Trophoblast cell (in vitro differentiated cells and primary cell): Measurements from ENCODE around the gene FOSB.

Source experiments
- DNase-seq, 2 donors: peaks; one replicate each; pipeline ENCODE4 v3.0.0-alpha.2; 2016
- H2AFZ ChIP-seq: 2 replicates; pipeline ENCODE4 v1.6.1; 2013; ENCODE audit warnings: low read length, moderate library complexity, mild to moderate bottlenecking; ENCODE audit not compliant: insufficient read depth, poor library complexity
- H2AK5ac ChIP-seq: 2 replicates; pipeline ENCODE4 v1.6.1; 2013; ENCODE audit warnings: mild to moderate bottlenecking, low read length
- H2BK120ac ChIP-seq: 2 replicates; pipeline ENCODE4 v1.6.1; 2013; ENCODE audit warnings: low read length, mild to moderate bottlenecking, moderate library complexity; ENCODE audit not compliant: insufficient read depth, poor library complexity
- H2BK12ac ChIP-seq: 2 replicates; pipeline ENCODE4 v1.6.1; 2013; ENCODE audit warnings: mild to moderate bottlenecking, low read length, moderate library complexity
- H2BK5ac ChIP-seq: 2 replicates; pipeline ENCODE4 v1.6.1; 2013; ENCODE audit warnings: low read length, low read depth, moderate library complexity, mild to moderate bottlenecking; ENCODE audit not compliant: poor library complexity
- H3K14ac ChIP-seq: 2 replicates; pipeline ENCODE4 v1.6.1; 2013; ENCODE audit warnings: mild to moderate bottlenecking, low read length
- H3K18ac ChIP-seq: 2 replicates; pipeline ENCODE4 v1.6.1; 2013; ENCODE audit warnings: mild to moderate bottlenecking, low read length
- H3K23ac ChIP-seq: 2 replicates; pipeline ENCODE4 v1.6.1; 2013; ENCODE audit warnings: low read length
- H3K27ac ChIP-seq: 2 replicates; pipeline ENCODE4 v1.5.1; 2013; ENCODE audit warnings: low read depth, mild to moderate bottlenecking, inconsistent platforms, low read length, moderate library complexity
- H3K27me3 ChIP-seq: 2 replicates; pipeline ENCODE4 v1.6.1; 2013; ENCODE audit warnings: inconsistent platforms, mild to moderate bottlenecking, low read length, moderate library complexity; ENCODE audit not compliant: insufficient read depth
- H3K36me3 ChIP-seq, 2 experiments: 1 replicate in 1 of 2; 2 replicates in 1 of 2; pipeline ENCODE4 v1.6.1; 2013; ENCODE audit warnings: low read length in 2 of 2, mild to moderate bottlenecking in 2 of 2, moderate library complexity in 1 of 2; ENCODE audit not compliant: insufficient read depth in 2 of 2, control insufficient read depth in 1 of 2
- H3K4ac ChIP-seq: 2 replicates; pipeline ENCODE4 v1.6.1; 2013; ENCODE audit warnings: low read depth, mild to moderate bottlenecking, low read length, moderate library complexity
- H3K4me1 ChIP-seq, 2 experiments: 1 replicate in 1 of 2; 2 replicates in 1 of 2; pipeline ENCODE4 v1.6.1; 2013; ENCODE audit warnings: low read length in 2 of 2, mild to moderate bottlenecking in 2 of 2, moderate library complexity in 1 of 2; ENCODE audit not compliant: insufficient read depth in 2 of 2, control insufficient read depth in 1 of 2
- H3K4me2 ChIP-seq: 2 replicates; pipeline ENCODE4 v1.6.1; 2013; ENCODE audit warnings: inconsistent platforms, mild to moderate bottlenecking, low read length, moderate library complexity
- H3K4me3 ChIP-seq: 2 replicates; pipeline ENCODE4 v1.5.1; 2013; ENCODE audit warnings: mild to moderate bottlenecking, low read depth, low read length, inconsistent platforms
- H3K79me1 ChIP-seq: one replicate; pipeline ENCODE4 v1.6.1; 2013; ENCODE audit warnings: low read length
- H3K79me2 ChIP-seq: 2 replicates; pipeline ENCODE4 v1.6.1; 2013; ENCODE audit warnings: low read length, mild to moderate bottlenecking; ENCODE audit not compliant: control insufficient read depth, insufficient read depth, poor library complexity
- H3K9ac ChIP-seq: 2 replicates; pipeline ENCODE4 v1.6.1; 2013; ENCODE audit warnings: mild to moderate bottlenecking, low read length
- H3K9me3 ChIP-seq: 2 replicates; pipeline ENCODE4 v1.6.1; 2013; ENCODE audit warnings: low read depth, mild to moderate bottlenecking, control low read depth, inconsistent platforms, low read length; ENCODE audit not compliant: insufficient read depth
- H4K12ac ChIP-seq: 2 replicates; pipeline ENCODE4 v1.6.1; 2013; ENCODE audit warnings: low read depth, mild to moderate bottlenecking, low read length, moderate library complexity
- H4K8ac ChIP-seq: 2 replicates; pipeline ENCODE4 v1.6.1; 2013; ENCODE audit warnings: low read depth, mild to moderate bottlenecking, low read length, moderate library complexity
- H4K91ac ChIP-seq: one replicate; pipeline ENCODE4 v1.6.1; 2013; ENCODE audit warnings: low read depth, mild to moderate bottlenecking, low read length, moderate library complexity
- WGBS: extraction: QIAGEN DNeasy Blood & Tissue Kit; methylation state at CpG from one replicate; pipeline ENCODE4 v1.1.7; 2013; ENCODE audit warnings: missing lambda C conversion rate; ENCODE audit not compliant: insufficient read length, insufficient coverage; ENCODE audit errors: extremely low coverage; 5-methylcytosine and 5-hydroxymethylcytosine counted together

FOSB gene

GRCh38 chr19:45517238-45517637 is 49.4 kb downstream of the FOSB start:
- H3K36me3 ChIP-seq: peaks cover 65 to 74% of the 10 kb centered on the region in 2 experiments
- no peaks in the 10 kb centered on the region for H3K79me1 ChIP-seq
- H3K18ac ChIP-seq: no peak overlapping the region
- H4K12ac ChIP-seq: no peak overlapping the region
- H3K4me1 ChIP-seq: peaks cover 3 to 20% of the 10 kb centered on the region in 2 experiments
- WGBS: no CpG with 5 or more reads among the region's 7 CpGs
- DNase-seq: no peak
- H3K9ac ChIP-seq: no peak overlapping the region
- no peaks in the 10 kb centered on the region for H3K27me3 ChIP-seq
- H3K79me2 ChIP-seq: peaks cover 18% of the 10 kb centered on the region
- no peak overlapping the region for H2AK5ac ChIP-seq
- H4K8ac ChIP-seq: no peak overlapping the region
- H3K23ac ChIP-seq: no peak overlapping the region
- no peak overlapping the region for H2BK12ac ChIP-seq
- no peaks in the 10 kb centered on the region for H3K9me3 ChIP-seq
- no peak overlapping the region for H3K4me3 ChIP-seq
- H3K14ac ChIP-seq: no peak overlapping the region
- H2BK120ac ChIP-seq: no peak overlapping the region
- H2BK5ac ChIP-seq: no peak overlapping the region
- no peak overlapping the region for H4K91ac ChIP-seq
- no peak overlapping the region for H3K27ac ChIP-seq
- H2AFZ ChIP-seq: no peak overlapping the region
- no peak overlapping the region for H3K4ac ChIP-seq
- no peak overlapping the region for H3K4me2 ChIP-seq

DNA sequence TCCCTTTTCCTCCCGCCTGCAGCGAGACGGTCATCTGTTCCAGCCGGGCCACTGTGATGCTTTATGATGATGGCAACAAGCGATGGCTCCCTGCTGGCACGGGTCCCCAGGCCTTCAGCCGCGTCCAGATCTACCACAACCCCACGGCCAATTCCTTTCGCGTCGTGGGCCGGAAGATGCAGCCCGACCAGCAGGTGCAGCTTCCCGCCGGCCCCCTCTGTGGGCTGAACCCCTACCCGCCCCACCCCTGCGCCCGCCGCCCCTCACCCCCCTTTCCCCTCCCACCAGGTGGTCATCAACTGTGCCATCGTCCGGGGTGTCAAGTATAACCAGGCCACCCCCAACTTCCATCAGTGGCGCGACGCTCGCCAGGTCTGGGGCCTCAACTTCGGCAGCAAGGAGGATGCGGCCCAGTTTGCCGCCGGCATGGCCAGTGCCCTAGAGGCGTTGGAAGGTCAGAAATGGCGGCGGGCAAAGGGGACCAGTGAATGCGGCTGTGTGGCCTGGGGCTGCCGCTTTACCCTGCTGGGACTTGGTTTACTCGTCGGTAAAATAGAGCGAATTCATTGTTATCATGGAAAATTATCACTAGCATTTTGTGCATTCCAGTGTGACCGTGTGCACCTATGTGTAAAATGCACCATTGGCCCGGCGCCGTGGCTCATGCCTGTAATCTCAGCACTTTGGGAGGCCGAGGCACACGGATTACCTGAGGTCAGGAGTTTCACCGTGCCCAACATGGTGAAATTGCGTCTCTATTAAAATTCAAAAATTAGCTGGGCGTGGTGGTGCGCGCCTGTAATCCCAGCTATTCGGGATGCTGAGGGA is 50.1 kb downstream of the FOSB start:
- H3K14ac ChIP-seq: no peak overlapping the region
- no peak overlapping the region for H3K9ac ChIP-seq
- H3K79me1 ChIP-seq: no peaks in the 10 kb centered on the region
- H3K4ac ChIP-seq: no peak overlapping the region
- no peaks in the 10 kb centered on the region for H3K27me3 ChIP-seq
- no peak overlapping the region for H3K4me2 ChIP-seq
- H4K91ac ChIP-seq: no peak overlapping the region
- no CpG with 5 or more reads among the region's 50 CpGs for WGBS
- H3K4me3 ChIP-seq: no peak overlapping the region
- peaks cover 3 to 20% of the 10 kb centered on the region in 2 experiments for H3K4me1 ChIP-seq
- H2AFZ ChIP-seq: no peak overlapping the region
- no peak overlapping the region for H2BK12ac ChIP-seq
- H2AK5ac ChIP-seq: no peak overlapping the region
- H3K79me2 ChIP-seq: peaks cover 18% of the 10 kb centered on the region
- no peak overlapping the region for H4K8ac ChIP-seq
- peaks cover 68 to 80% of the 10 kb centered on the region in 2 experiments for H3K36me3 ChIP-seq
- no peak overlapping the region for H4K12ac ChIP-seq
- no peaks in the 10 kb centered on the region for H3K9me3 ChIP-seq
- H3K18ac ChIP-seq: no peak overlapping the region
- no peak overlapping the region for H2BK5ac ChIP-seq
- peak; percentile 86 to 94 for DNase-seq
- H3K23ac ChIP-seq: no peak overlapping the region
- H3K27ac ChIP-seq: no peak overlapping the region
- no peak overlapping the region for H2BK120ac ChIP-seq

DNA sequence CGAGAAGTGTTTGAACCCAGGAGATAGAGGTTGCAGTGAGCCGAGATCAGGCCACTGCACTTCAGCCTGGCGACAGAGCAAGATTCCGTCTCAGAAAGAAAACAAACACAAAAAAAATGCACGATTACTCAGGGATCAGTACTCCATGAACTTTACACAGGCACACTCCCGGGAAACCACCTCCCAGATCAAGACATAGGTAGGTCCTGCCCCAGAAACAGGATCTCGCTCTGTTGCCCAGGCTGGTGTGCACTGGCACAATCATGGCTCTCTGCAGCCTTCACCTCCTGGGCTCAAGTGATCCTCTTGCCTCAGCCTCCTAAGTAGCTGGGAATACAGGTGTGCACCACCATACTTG is 50.7 kb downstream of the FOSB start:
- Histone ChIP-seq H3K4me1 (peaks cover 3 to 18% of the 10 kb centered on the region in 2 experiments), H3K23ac (no peak overlapping the region), H4K91ac (no peak overlapping the region), H3K4me3 (no peak overlapping the region), H3K79me1 (no peaks in the 10 kb centered on the region), H2BK120ac (no peak overlapping the region), H3K27me3 (no peaks in the 10 kb centered on the region), H3K9ac (no peak overlapping the region), H3K4ac (no peak overlapping the region), H3K14ac (no peak overlapping the region), H2BK12ac (no peak overlapping the region), H2BK5ac (no peak overlapping the region), H2AFZ (no peak overlapping the region), H3K27ac (no peak overlapping the region), H2AK5ac (no peak overlapping the region), H4K8ac (no peak overlapping the region), H3K9me3 (no peaks in the 10 kb centered on the region), H3K4me2 (no peak overlapping the region), H3K18ac (no peak overlapping the region), H3K36me3 (peaks cover 68 to 81% of the 10 kb centered on the region in 2 experiments), H3K79me2 (peaks cover 15% of the 10 kb centered on the region), H4K12ac (no peak overlapping the region)
- DNase-seq: no peak
- no CpG with 5 or more reads among the region's 7 CpGs for WGBS

DNA sequence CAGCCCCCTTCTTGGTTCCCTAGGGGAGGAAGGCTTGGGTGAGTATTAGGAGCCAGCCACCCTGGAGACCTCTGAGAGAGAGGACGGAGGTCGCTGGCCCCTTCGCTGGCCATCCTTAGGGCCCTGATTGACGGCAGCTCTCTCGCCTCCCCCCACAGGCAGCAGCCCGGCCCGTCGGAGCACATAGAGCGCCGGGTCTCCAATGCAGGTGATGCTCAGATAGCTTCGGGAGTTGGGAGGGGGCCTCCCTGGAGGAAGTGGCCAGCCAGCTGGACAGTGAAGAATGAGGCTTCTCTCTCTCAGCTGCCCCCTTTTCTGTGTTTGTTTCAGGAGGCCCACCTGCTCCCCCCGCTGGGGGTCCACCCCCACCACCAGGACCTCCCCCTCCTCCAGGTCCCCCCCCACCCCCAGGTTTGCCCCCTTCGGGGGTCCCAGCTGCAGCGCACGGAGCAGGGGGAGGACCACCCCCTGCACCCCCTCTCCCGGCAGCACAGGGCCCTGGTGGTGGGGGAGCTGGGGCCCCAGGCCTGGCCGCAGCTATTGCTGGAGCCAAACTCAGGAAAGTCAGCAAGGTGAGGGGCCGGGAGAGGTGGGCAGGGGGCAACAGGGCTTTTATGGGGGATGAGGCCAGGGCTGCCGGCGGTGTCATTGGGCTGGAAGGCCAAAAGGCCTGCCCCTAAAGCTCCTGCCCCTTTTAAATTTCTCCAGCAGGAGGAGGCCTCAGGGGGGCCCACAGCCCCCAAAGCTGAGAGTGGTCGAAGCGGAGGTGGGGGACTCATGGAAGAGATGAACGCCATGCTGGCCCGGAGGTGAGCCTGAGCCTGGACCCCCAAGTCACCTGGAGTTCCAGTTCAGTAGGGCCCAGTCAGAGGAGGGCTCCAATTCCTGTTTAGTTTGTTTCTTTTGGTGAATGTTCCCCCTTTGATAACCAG is 54.5 kb downstream of the FOSB start:
- H3K79me1 ChIP-seq: no peaks in the 10 kb centered on the region
- DNase-seq: no peak
- H2AFZ ChIP-seq: no peak overlapping the region
- no peaks in the 10 kb centered on the region for H3K79me2 ChIP-seq
- no peak overlapping the region for H4K91ac ChIP-seq
- no peak overlapping the region for H3K14ac ChIP-seq
- no peak overlapping the region for H2BK120ac ChIP-seq
- no peak overlapping the region for H2AK5ac ChIP-seq
- no peak overlapping the region for H3K4me2 ChIP-seq
- H3K36me3 ChIP-seq: peaks cover 81% of the 10 kb centered on the region in 2 experiments
- peaks cover 3 to 14% of the 10 kb centered on the region in 2 experiments for H3K4me1 ChIP-seq
- H3K27ac ChIP-seq: no peak overlapping the region
- no peak overlapping the region for H2BK12ac ChIP-seq
- H3K9me3 ChIP-seq: peaks cover 3% of the 10 kb centered on the region
- H3K23ac ChIP-seq: no peak overlapping the region
- no peak overlapping the region for H3K4me3 ChIP-seq
- no peak overlapping the region for H3K4ac ChIP-seq
- no peak overlapping the region for H3K18ac ChIP-seq
- WGBS: no CpG with 5 or more reads among the region's 24 CpGs
- no peak overlapping the region for H2BK5ac ChIP-seq
- H3K27me3 ChIP-seq: no peaks in the 10 kb centered on the region
- no peak overlapping the region for H4K8ac ChIP-seq
- H3K9ac ChIP-seq: no peak overlapping the region
- no peak overlapping the region for H4K12ac ChIP-seq
